Measurements from ENCODE around the gene ZNF319.

Gene ZNF319

DNA sequence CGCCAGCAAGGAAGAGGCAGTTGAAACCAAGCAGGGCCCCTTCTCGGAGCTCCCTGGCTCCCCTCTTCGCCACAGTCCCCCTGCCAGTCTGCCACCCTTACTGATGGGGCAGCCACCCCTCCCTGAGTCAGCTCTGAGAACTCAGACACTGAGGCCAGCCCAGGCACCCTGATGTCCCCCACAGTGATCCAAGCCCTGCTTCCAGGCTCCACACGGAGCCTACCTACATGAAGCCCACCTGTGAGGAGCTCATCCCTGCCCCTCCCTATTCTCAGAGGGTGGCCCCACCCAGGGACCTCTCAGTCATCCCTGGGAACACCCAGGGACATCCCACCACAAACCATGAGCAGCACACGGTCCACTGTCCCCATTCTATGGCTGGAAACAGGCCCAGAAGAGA, 38.4 kb downstream of the ZNF319 start:
- no peaks in the 10 kb centered on the region for H3K27me3 Mint-ChIP-seq
- H3K4me1 Mint-ChIP-seq, result no peaks in the 10 kb centered on the region
- H3K4me3 Mint-ChIP-seq, result no peak overlapping the region
- H3K36me3 Mint-ChIP-seq, result no peaks in the 10 kb centered on the region
- H3K27ac Mint-ChIP-seq, result no peak overlapping the region
- H3K9me3 Mint-ChIP-seq, result no peaks in the 10 kb centered on the region

DNA sequence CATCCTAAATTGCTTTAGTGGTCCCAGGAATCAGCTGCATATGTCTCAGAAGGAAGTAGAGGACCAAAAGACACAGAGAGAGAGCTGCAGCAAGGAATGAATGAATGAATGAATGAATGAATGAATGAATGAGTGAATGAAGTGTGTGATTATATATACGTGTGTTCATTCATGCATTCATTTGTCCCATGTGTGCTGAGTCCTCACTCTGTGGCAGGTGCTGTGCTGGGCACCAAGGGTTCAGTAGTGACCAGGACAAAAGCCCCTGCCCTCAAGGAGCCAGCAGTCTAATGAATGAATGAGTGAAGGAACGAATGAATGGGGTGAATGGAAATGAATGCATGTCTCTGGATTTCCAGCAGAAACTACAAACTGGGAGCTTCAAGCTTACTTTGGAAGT, 38.9 kb downstream of the ZNF319 start:
- no peaks in the 10 kb centered on the region for H3K36me3 Mint-ChIP-seq
- H3K4me1 Mint-ChIP-seq, result no peaks in the 10 kb centered on the region
- no peaks in the 10 kb centered on the region for H3K9me3 Mint-ChIP-seq
- H3K4me3 Mint-ChIP-seq, result no peak overlapping the region
- no peaks in the 10 kb centered on the region for H3K27me3 Mint-ChIP-seq
- H3K27ac Mint-ChIP-seq, result no peak overlapping the region

DNA sequence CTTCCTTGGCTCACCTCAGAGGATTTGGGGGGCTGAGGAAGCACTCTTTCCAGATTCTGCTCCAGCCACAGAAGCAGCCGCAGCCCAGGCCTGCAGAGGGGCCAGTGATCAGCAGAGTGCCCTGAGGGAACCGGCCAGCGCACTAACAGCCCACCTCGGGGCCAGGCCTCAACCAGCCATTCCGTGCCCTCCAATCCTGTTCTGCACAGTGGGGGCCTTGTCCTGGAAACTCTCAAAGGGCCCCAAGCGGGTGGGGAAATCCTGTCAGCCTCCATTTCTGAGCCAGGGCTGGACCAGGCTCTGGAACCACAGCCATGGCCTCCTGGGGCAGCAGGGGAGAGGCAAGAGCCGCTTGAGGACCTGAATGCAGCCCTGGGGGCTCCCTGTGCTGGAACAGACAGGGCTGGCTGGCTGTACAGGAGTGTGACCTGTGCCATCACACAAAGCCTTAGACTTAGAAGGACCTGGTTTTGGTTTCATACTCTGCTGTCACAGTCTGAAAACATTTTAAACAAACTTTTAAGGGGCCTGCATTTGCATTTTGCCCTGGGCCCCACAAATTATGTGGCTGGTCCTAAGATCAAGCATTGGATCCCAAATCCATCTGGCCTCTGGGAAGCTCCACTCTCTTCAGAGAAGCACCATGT, 39.5 kb downstream of the ZNF319 start:
- Mint-ChIP-seq H3K27ac (no peak overlapping the region), H3K27me3 (no peaks in the 10 kb centered on the region), H3K9me3 (no peaks in the 10 kb centered on the region), H3K4me3 (no peak overlapping the region), H3K4me1 (no peaks in the 10 kb centered on the region), H3K36me3 (no peaks in the 10 kb centered on the region)

DNA sequence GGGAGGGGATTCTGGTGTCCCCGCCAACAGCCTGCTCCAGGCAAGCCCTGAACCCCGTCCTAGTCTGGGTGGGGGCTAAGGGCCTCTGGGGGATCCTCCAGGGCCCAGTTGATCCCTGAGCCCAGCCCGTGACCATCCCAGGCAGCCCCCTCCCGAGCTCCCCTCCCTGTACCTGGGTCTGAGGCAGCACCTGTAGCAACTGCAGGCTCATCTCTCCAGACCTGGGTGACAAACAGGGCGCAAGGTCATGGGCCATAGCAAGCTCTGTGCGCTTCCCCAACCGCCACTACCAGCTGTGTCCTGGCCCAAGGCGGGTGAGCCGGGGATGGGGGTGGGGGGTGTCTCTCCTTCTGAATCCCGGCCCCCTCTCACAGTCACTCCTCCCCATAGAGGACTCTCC, 40.2 kb downstream of the ZNF319 start:
- no peaks in the 10 kb centered on the region for H3K36me3 Mint-ChIP-seq
- no peak overlapping the region for H3K27ac Mint-ChIP-seq
- H3K9me3 Mint-ChIP-seq, result no peaks in the 10 kb centered on the region
- H3K4me3 Mint-ChIP-seq, result no peak overlapping the region
- no peaks in the 10 kb centered on the region for H3K27me3 Mint-ChIP-seq
- no peaks in the 10 kb centered on the region for H3K4me1 Mint-ChIP-seq

DNA sequence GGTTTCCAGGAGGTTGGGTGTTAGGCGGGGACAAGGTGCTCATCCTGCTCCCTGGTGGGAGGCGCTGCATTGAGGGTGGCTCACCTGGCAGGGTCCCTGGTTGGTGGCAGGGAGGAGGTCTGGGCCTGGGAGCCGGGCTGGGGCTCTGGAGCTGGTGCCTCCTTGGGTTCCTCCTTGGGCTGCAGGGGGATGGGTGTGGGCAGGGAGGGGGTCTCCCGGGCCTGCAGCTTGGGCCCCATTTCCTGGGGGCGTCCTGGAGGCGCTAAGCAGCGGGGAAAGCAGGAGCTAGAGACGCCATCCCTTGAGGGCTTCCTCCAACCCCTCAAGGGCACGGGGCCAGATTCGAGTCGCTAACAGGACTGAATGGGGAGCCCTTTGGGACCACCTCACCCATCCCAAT, 40.7 kb downstream of the ZNF319 start:
- no peak overlapping the region for H3K27ac Mint-ChIP-seq
- H3K27me3 Mint-ChIP-seq, result no peaks in the 10 kb centered on the region
- H3K36me3 Mint-ChIP-seq, result no peaks in the 10 kb centered on the region
- no peak overlapping the region for H3K4me3 Mint-ChIP-seq
- H3K9me3 Mint-ChIP-seq, result no peaks in the 10 kb centered on the region
- no peaks in the 10 kb centered on the region for H3K4me1 Mint-ChIP-seq

DNA sequence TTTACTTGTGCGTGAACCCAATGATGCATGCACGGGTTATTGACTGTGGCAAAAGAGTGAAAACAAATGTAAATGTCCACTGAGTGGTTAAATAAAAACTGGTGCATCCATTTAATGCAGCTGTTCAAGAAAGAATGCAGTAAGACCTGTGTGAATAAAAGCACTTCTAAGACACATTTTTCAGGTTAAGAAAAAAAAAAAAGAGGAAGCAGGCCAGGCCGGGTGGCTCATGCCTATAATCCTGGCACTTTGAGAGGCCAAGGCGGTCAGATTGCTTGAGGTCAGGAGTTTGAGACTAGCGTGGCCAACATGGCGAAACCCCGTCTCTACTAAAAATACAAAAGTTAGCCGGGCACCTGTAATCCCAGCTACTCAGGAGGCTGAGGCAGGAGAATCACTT, 41.4 kb downstream of the ZNF319 start:
- H3K9me3 Mint-ChIP-seq, result no peaks in the 10 kb centered on the region
- no peak overlapping the region for H3K27ac Mint-ChIP-seq
- H3K4me3 Mint-ChIP-seq, result no peak overlapping the region
- no peaks in the 10 kb centered on the region for H3K36me3 Mint-ChIP-seq
- H3K4me1 Mint-ChIP-seq, result no peaks in the 10 kb centered on the region
- H3K27me3 Mint-ChIP-seq, result no peaks in the 10 kb centered on the region

DNA sequence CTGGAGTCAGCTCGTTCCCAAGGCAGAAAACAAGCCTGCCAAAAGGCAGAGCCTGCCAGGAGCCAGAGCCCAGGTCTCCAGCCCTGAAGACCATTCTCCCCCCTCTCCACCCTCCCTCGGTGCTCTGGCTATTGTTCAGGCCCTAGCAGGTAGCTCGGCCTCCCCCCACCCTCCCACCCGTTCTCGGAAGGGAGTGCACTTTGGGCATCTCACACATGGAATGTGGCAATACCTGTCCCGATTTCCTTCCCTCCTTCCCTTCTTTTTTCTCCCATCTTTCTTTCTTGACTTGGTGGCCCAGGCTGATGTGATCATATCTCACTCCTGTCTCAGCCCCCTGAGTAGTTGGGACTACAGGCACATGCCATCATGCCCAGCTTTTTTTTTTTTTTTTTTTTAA, 41.9 kb downstream of the ZNF319 start:
- no peaks in the 10 kb centered on the region for H3K27me3 Mint-ChIP-seq
- no peaks in the 10 kb centered on the region for H3K9me3 Mint-ChIP-seq
- H3K36me3 Mint-ChIP-seq, result no peaks in the 10 kb centered on the region
- H3K4me1 Mint-ChIP-seq, result no peaks in the 10 kb centered on the region
- no peak overlapping the region for H3K27ac Mint-ChIP-seq
- no peak overlapping the region for H3K4me3 Mint-ChIP-seq

DNA sequence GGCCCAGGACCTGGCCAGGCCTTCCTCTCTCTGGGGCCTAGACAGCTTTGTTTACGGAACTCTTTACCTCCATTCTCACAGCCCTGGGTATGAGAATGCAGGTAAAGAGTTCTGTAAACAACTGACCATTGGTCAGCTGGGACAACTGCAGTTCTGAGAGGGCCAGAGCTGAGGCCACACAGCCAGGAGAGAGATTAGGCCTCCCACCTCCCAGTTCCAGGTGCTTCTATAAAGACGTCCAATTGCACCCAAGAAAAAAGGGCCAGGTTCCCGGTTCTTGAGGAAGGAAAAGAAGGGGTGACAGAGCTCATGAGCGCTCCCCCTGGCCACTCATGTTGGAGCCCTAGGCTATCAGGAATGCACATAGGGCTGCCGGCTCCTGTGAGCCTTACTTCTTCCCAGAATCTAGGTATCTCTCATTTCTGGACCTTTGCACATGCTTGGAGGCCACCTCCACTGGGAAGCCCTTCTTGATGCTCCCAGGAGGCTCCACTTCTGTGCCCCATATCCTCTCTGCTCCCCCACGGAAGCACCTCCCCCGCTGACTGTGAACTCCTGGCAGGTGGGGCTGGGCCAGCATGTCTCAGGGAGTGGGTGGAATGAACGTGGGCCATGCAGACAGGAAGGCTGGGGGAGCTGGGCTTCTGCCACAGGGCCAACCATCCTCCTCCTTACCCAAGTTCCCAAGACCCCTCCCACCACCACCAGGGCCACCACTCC, 42.6 kb downstream of the ZNF319 start:
- no peaks in the 10 kb centered on the region for H3K4me1 Mint-ChIP-seq
- no peaks in the 10 kb centered on the region for H3K36me3 Mint-ChIP-seq
- no peaks in the 10 kb centered on the region for H3K27me3 Mint-ChIP-seq
- H3K9me3 Mint-ChIP-seq, result no peaks in the 10 kb centered on the region
- H3K4me3 Mint-ChIP-seq, result no peak overlapping the region
- no peak overlapping the region for H3K27ac Mint-ChIP-seq

DNA sequence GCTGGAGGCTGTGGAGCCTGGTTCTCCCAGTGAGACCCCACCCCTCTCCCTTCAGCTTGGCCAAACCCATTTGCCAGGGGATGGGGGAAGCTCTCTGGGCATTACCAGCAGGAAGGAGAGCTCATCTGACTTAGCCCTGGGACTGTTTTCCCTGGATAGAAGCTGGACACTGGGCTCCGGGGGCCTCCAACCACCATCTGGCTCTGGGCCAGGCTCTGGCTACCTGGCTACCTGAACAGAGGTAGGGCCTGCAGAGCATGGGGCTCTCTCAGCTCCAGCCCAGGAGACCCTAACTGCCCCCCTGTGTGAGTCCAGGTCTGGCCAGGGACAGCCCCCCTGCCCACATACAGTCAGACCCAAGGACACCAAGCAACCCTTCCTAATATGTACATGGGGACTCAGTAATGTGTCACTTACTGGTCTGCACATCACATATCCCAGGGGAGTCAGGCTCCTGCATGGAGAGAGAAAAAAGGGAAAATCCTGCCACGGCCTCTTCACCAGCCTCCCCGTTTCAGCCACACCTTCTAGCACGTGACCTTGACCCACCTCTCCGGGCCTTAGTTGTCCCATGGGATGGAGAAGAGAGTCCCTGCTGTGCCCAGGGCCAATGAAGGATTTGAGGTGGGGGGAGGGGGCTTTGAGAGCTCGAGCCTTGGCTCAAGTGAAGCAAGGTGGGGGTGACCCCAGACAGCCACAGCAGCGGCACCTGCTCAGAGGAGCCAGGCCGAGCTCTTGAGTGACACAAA, 43.4 kb downstream of the ZNF319 start:
- Mint-ChIP-seq H3K4me1 (no peaks in the 10 kb centered on the region), H3K27me3 (no peaks in the 10 kb centered on the region), H3K36me3 (no peaks in the 10 kb centered on the region), H3K9me3 (no peaks in the 10 kb centered on the region), H3K4me3 (no peak overlapping the region), H3K27ac (no peak overlapping the region)

DNA sequence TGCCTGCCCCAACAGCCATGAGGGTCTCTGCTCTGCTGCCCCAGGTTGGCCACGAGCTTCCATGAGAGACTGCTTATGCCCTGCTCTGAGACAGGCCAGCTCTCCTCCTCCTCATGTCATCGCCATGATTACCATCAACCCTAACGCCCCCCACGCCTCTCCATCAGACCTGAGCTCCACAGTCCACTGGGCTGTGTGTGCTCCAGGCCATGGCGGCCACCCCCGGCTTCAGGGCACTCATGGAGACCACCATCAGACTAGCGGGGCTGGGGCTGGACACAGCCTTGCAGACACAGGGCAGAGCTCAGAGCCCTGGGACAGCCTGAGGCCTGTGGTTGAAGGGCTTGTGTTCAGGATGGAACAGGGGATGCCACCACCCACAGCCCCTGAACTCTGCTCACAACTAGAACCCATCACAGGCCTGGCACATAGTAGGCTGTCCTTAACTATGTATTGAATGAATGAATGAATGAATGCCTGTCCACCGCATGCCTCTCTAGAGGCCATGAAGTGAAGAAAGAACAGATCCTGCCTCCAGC, 44.1 kb downstream of the ZNF319 start:
- Mint-ChIP-seq H3K4me3 (no peak overlapping the region), H3K27ac (no peak overlapping the region), H3K27me3 (no peaks in the 10 kb centered on the region)

DNA sequence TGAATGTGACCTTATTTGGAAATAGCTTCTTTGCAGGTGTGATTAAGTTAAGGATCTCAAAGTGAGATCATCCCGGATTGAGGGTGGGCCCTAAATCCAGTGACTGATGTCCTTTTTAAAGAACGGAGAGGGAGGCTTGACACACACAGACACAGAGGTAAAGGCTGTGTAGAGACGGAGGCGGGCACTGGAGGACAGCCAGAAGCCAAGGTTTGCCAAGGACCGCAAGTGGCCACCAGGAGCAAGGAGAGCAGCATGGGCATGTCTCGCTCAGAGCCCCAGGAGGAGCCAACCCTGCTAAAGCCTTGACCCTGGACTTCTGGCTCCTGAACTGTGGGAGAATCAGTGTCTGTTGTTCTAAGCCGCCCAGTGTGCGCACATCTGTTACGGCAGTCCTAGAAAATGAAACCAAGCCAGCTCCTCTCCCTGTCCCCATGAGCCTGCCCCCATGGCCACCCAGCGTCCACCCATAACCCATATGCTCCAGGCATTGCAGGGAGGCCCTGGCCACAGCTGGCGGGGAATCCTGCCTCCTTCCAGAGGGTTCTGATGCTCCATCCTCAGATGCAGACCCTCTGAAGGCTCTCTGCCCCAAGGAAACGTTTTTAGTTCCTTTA, 44.8 kb downstream of the ZNF319 start:
- Mint-ChIP-seq H3K27me3 (no peaks in the 10 kb centered on the region), H3K36me3 (no peaks in the 10 kb centered on the region), H3K9me3 (no peaks in the 10 kb centered on the region), H3K27ac (no peak overlapping the region), H3K4me3 (no peak overlapping the region), H3K4me1 (no peaks in the 10 kb centered on the region)

More for the DNA sequence above, 44.1 kb downstream of the ZNF319 start:
- H3K36me3 Mint-ChIP-seq, result no peaks in the 10 kb centered on the region
- no peaks in the 10 kb centered on the region for H3K4me1 Mint-ChIP-seq
- no peaks in the 10 kb centered on the region for H3K9me3 Mint-ChIP-seq

DNA sequence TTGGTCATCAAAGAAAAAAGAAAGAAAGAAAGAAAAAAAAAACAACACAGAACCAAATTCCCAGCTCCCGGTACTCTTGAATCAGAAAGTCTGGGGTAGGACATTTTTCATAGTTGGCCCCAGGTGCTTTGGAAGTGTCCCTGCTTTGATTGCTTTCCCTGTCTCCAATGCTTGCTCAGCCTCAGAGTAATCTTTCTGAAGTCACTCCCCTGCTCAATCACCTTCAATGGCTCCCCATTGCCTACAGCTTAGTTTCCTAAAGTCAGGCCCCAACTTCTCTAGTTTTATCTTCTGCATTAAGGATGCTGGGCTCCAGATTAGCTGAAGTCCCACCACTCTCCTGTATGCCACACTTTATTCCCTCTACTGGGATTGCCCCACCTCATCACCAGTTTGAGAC, 46.6 kb downstream of the ZNF319 start:
- Mint-ChIP-seq H3K36me3 (no peaks in the 10 kb centered on the region), H3K9me3 (no peaks in the 10 kb centered on the region), H3K27me3 (no peaks in the 10 kb centered on the region), H3K4me1 (no peaks in the 10 kb centered on the region), H3K27ac (no peak overlapping the region), H3K4me3 (no peak overlapping the region)

DNA sequence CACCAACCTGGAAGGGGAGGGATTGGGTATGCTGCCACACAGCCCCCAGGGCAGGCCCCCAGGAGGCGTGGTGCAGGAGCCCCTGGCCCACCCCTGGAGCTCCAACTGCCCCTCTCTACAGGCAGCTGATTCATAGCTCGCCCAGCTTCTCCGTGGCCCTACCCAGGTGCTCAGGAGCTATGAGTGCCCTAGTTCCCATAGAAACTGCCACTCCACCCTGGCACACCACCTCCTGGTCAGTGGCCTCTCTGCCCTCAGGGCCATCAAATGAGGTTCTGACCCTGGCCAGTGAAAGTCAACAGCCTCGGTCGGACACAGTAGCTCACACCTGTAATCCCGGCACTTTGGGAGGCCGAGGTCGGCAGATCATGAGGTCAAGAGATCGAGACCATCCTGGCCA, 47.6 kb downstream of the ZNF319 start:
- no peaks in the 10 kb centered on the region for H3K9me3 Mint-ChIP-seq
- no peaks in the 10 kb centered on the region for H3K36me3 Mint-ChIP-seq
- H3K27ac Mint-ChIP-seq, result no peak overlapping the region
- H3K4me1 Mint-ChIP-seq, result no peaks in the 10 kb centered on the region
- no peak overlapping the region for H3K4me3 Mint-ChIP-seq
- H3K27me3 Mint-ChIP-seq, result no peaks in the 10 kb centered on the region

DNA sequence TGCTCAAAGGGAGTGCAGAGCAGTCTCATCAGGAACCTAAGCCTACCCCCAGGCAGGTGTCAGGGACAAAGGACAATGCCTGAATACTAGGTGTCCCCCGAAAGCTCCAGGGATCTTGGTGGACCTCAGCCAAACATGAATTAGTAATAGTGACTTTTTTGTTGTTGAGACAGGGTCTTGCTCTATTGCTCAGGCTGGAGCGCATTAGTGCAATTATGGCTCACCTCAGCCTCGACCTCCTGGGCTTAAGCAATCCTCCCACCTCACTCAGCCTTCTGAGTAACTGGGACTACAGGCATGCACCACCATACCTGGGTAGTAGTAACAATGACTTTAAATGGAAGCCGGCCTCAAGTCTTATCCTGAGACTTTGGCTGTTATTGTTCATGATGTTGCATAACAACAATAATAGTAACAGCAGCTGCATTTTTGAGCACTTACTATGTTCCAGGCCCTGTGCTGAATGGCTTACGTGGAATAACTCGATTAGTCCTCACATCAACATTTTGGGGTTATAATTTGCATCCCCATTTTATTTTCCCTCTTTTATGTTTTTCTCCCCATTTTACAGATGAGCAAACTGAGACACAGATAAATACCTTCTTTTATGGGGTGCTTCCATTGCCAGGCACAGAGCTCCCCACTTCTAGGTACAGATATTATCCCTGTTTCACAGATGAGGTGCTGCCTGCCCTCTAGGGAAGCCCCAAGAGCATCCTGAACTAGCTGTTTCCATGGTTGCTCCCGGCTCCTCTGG, 49.1 kb downstream of the ZNF319 start:
- H3K36me3 Mint-ChIP-seq, result no peaks in the 10 kb centered on the region
- H3K4me1 Mint-ChIP-seq, result no peaks in the 10 kb centered on the region
- H3K27ac Mint-ChIP-seq, result no peak overlapping the region
- no peaks in the 10 kb centered on the region for H3K9me3 Mint-ChIP-seq
- H3K4me3 Mint-ChIP-seq, result no peak overlapping the region
- H3K27me3 Mint-ChIP-seq, result no peaks in the 10 kb centered on the region

DNA sequence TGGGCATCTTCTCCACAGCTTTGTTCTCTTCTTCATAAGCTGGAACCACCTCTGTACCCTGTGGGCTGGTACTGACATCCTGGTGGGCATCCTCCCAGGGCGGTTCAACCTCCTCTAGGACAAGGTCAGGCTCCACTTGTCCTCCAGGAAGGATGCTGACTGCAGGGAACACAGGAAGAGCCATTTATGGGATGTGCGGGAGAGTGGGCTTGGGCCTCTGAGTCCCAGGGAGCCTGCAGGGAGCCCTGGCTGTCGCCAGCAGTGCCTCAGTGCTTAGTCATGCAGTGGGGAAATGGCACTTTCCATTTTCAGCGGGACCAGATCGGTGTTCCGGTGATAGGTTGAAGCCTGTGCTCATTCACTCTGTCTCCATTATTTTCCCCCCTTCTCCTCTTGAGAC, 50.1 kb downstream of the ZNF319 start:
- Mint-ChIP-seq H3K9me3 (no peaks in the 10 kb centered on the region), H3K27ac (no peak overlapping the region), H3K4me3 (no peak overlapping the region), H3K27me3 (no peaks in the 10 kb centered on the region), H3K4me1 (no peaks in the 10 kb centered on the region), H3K36me3 (no peaks in the 10 kb centered on the region)
